CMK (cell line): ENCODE measurements around the gene A1BG.

Source experiments
- DNase-seq: peaks from one replicate; pipeline ENCODE4 v3.0.0-alpha.2; 2010; ENCODE audit warnings: low read depth

A1BG gene

DNA sequence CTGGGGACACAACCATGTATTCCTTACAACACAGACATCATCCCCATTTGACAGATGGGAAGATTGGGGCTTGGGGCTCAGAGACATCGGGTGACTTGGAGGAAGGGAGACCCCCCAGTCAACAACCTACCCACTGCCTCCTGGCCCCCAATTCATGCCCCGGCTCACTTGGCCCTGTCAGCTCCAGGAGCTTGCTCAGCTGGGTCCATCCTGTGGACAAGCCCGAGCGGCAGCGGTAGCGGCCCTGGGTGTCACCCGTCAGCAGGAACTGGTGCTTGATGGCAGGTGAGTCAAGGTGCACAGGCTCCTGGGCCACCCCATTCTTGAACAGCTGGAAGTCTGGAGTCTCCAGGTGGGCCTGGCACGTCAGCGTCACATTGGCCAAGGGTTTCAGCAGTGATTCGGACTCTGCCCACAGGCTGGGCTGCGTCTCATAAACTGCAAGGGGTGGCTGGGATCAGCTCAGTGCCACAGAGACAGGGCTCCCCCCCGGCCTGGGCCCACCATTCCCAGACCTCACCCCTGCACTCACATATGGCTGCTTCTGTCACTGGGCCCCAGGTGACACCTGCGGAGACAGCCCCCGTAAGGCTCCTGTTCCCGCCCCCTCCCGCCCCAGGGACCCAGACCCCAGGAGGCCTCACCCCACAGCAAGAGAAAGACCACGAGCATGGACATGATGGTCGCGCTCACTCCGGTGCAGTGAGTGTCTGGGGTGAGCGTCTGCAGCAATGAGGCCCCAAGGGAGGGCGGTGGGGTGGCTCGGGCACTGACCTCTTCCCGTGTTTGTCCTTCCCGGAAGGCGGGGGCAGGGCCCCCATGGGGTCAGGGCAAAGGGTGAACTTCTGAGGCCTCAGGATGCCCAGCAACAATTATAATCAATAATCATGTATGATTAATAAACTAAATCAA is at the start of gene A1BG:
TSS of gene A1BG (minus strand) at position 733 of the 912 bp plus-strand sequence. CDS start at position 678, 55 bp downstream.
- DNase-seq: no peak

GRCh38 chr19:58401840-58402421 is 48.6 kb upstream of the A1BG start:
- DNase-seq: no peak

GRCh38 chr19:58400916-58401839 is 47.9 kb upstream of the A1BG start:
- DNase-seq: peak; percentile 100

- no peak for DNase-seq
Measured at GRCh38 chr19:58400316-58400915, 47.1 kb upstream of the A1BG start.

DNA sequence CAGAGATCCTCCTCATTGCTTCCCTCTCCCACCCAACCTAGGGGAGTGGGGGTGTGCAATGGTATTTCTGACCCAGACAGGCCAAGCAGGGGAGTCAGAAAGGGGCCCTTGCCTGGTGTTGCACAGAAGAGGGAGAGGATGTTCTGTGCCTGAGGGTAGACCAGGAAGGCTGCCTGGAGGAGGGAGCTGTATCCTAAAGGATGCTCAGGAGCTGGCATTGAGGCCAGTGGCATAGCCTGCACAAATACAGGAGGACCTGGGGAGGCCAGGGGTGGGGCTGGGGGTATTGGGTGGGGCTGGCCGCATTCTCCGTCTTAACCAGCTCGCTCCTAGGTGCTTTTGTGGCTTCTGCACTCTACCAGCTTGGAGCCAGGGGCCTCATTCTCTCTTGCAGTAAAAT is 46.6 kb upstream of the A1BG start:
- no peak for DNase-seq

DNA sequence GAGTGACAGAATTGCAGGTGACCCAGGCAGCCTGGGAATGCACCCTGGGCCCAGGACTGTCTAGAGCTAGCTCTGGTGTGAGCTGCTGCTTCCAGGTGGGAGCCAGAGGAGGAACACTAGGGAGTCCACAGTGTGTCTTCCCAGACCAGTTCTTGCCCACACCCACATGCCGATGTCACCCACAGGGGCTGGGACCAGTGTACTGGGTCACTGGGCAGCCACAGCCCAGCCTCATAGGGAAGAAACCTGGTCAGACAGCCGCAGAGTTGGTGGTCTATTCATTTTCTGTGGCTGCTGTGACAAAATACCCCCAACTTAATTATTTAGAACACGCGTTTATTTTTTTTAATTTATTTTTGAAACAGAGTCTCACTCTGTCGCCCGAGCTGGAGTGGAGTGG is 45.3 kb upstream of the A1BG start:
- DNase-seq: no peak

DNA sequence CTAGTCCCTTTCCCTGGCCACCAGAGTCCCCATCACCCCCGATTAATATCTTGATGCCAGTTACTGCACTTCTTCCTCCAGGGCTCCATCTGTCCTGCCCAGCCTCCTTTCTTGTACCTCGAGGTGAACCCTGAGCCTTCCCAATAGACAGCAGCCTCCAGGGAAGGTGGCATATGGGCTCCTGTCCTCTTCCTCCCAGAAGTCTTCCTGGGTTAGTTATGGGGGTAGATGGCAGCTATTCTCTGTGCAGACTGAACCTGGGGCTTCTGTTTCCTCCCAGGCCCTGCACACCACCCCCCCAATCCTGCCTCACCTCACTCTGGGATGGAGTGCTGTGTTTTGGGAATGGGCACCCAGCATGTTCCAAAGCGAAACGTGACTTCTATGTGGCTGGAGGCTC is 44.8 kb upstream of the A1BG start:
- no peak for DNase-seq

- no peak for DNase-seq
Measured at GRCh38 chr19:58397533-58398037, 44.3 kb upstream of the A1BG start.

GRCh38 chr19:58396691-58397532 is 43.6 kb upstream of the A1BG start:
- no peak for DNase-seq

DNA sequence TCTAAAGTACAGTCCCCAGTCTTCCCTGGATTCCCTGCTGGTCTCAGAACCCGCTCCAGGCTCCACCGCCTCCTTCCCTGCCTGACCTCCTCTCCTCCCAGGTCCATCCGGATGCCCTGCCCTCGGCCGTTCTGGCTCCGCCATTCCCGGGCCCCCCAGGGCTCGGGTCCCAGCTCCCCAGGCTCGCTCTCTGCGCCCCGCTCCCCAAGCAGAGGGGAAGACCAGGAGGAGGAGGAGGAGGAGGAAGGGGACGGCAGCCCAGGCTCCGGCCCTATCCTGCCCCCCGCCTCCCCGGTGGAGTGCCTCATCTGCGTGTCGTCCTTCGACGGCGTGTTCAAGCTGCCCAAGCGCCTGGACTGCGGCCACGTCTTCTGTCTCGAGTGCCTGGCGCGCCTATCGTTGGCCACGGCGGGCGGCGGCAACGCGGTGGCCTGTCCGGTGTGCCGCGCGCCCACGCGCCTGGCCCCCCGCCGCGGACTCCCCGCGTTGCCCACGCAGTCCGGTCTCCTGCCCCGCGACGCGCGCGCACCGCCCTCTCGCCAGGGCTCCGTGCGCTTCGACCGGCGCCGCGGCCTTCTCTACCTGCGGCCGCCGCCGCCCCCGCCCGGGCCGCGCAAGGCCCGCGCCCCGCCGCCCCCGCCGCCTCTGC is 42.8 kb upstream of the A1BG start:
- DNase-seq: no peak

DNA sequence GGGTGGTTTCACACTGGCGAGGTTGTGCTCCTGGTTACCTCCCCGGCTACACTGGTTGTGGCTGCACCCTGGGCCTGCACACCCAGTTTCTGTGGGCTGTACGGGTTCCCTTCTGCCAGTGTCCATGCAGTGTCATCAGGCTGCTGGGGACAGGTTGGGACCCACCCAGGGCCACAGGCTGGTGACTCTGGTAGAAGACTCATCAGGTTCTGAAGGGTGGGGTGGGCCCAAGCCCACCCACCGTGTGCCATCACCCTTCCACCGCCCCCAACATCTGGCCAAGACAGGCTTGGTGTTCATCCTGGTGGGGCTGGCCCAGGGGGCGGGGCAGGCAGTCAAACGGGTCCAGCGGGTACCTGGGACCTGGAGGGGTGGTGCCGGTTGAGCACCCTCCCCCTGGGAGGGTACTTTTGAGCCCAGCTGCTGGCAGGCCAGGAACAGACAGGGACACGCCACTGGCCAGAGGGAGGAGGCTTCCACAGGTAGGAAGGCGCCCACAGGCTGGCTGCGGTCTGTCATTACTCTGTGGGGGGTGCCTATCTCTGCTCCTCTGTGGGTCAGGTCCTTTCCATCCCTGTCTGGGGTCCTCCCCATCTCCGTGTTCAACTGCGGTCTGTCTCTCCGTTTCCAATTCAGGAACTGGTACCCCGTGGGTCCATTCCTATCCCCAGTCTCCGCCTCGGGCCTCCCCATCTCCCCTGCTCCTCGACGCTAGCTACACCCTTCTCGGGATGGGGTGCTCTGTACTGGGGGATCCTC is 42.1 kb upstream of the A1BG start, which contains the start of gene RNF225:
TSS of gene RNF225 (plus strand) at position 437 of the 759 bp plus-strand sequence. CDS start 434 bp downstream, outside the sequence.
- DNase-seq: no peak

GRCh38 chr19:58394821-58395219 is 41.5 kb upstream of the A1BG start:
- no peak for DNase-seq

DNA sequence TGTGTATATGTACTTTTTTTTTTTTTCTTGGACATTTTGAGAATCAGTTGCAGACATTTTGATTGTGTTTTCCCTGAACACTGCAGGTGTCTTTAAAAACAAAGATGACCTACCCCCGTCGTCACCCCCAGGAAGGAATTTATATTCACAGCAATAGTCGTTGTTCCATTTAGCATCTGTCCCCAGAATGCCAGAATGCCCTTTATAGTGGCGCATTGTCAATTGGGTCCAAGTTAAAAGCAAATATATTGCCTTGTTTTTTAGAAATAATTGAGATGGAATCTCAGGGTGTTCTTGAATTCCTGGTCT is 40.4 kb upstream of the A1BG start:
- no peak for DNase-seq

DNA sequence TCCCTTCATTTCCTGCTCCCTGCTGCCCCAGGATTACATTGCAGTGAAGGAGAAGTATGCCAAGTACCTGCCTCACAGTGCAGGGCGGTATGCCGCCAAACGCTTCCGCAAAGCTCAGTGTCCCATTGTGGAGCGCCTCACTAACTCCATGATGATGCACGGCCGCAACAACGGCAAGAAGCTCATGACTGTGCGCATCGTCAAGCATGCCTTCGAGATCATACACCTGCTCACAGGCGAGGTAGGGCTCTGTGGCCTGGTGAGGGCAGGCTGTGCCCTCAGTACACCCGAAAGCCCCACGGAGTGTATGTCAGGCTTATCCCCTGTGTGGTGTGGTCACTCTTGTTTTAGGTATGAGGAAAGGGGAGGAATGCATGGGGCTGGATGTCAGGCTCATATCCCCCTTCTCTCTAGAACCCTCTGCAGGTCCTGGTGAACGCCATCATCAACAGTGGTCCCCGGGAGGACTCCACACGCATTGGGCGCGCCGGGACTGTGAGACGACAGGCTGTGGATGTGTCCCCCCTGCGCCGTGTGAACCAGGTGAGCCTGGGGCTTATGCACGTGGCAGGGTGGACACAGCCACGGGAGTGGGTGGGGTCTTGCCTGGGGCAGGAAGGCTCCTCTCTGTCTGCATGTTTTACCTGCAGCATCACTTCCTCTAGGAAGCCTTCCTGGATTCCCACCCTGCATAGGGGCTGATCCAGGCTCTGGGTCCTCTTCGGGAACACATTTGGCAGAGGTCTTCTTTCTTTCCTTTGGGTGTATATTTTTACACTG is 39.8 kb upstream of the A1BG start:
- DNase-seq: no peak

DNA sequence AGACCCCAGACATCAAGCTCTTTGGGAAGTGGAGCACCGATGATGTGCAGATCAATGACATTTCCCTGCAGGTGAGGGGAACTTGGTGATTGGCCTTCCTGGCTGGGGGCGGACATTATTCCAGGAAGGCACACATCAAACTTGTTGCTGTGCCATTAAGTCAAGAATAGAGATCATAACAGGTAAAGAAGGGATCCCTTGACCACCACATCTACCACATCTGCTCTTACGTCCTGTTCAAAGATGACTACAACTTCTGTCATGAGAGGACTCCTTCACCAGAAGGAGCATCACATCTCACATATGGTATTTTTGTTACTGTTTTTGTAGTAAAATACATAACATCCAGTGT is 34.9 kb upstream of the A1BG start:
- DNase-seq: no peak

- DNase-seq: no peak
Measured at GRCh38 chr19:58387338-58388174, 34.3 kb upstream of the A1BG start.

- peak; percentile 100 for DNase-seq
Measured at GRCh38 chr19:58386576-58387337, 33.5 kb upstream of the A1BG start, which contains the start of gene RPS5. RPS5 (plus strand) TSS chr19:58387269; CDS start chr19:58388138, 869 bp downstream.
